ENCODE results near the gene STRBP. TPM values are rescaled to one million over a fixed set of nuclear protein-coding genes. Genes with fewer than 3 reads are reported as not detected.

STRBP gene
- total RNA-seq, 2 donors from 2014 or later: 77.2 to 83.3 TPM

DNA sequence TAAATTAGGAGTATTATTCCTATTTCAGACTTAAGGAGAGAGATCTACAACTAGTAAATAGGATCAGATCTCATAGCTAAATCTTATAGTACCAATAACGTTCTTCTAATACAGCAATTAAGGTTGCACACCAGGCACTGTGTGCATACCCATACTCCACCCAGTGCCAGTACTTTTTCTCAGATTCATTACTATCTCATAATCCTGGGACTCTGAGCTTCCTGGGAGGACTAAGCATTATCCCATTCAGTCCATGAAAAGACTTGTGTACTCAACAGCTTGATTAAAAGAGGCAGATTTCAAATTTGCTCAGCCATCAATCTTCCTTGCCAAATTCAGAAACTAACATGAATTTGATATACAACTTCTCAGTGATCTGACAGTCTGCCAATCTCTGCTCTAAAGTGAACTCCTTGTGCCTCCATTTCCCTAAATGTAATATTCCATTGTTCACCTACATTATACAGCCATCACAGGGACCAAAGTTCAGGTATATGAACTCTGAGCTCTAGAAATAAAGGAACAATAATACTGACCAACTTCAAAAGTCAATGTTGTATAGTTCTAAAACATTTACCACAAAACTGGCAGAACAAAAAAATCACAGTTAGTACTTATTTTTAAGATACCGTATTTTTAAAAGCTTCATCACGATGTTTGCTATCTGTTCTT lies 7.2 kb downstream of the STRBP start:
- Histone ChIP-seq H3K4me3 (ENCODE audit: low read length) (no peak overlapping the region), H3K9ac (ENCODE audit: extremely low read depth, low read length, poor library complexity, severe bottlenecking) (no peak overlapping the region), H3K27me3 (ENCODE audit: control insufficient read depth, insufficient read depth, low read length, poor library complexity, severe bottlenecking) (no peaks in the 10 kb centered on the region), H3K36me3 (ENCODE audit: control insufficient read depth, insufficient read depth, low read length) (no peaks in the 10 kb centered on the region), H3K9me3 (ENCODE audit: control insufficient read depth, low read length) (no peaks in the 10 kb centered on the region), H3K27ac (ENCODE audit: low read depth, low read length) (no peak overlapping the region), H3K4me1 (ENCODE audit: control insufficient read depth, insufficient read depth, low read length) (peaks cover 5% of the 10 kb centered on the region)
- Mint-ChIP-seq H3K9me3 (no peaks in the 10 kb centered on the region), H3K36me3 (ENCODE audit: low read depth) (peaks cover 2% of the 10 kb centered on the region), H3K4me1 (peaks cover 25% of the 10 kb centered on the region), H3K27ac (no peak overlapping the region), H3K4me3 (no peak overlapping the region), H3K27me3 (ENCODE audit: insufficient read depth) (no peaks in the 10 kb centered on the region)
- DNase-seq: no peak
- TF ChIP-seq, protein P1, sequence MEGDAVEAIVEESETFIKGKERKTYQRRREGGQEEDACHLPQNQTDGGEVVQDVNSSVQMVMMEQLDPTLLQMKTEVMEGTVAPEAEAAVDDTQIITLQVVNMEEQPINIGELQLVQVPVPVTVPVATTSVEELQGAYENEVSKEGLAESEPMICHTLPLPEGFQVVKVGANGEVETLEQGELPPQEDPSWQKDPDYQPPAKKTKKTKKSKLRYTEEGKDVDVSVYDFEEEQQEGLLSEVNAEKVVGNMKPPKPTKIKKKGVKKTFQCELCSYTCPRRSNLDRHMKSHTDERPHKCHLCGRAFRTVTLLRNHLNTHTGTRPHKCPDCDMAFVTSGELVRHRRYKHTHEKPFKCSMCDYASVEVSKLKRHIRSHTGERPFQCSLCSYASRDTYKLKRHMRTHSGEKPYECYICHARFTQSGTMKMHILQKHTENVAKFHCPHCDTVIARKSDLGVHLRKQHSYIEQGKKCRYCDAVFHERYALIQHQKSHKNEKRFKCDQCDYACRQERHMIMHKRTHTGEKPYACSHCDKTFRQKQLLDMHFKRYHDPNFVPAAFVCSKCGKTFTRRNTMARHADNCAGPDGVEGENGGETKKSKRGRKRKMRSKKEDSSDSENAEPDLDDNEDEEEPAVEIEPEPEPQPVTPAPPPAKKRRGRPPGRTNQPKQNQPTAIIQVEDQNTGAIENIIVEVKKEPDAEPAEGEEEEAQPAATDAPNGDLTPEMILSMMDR (conservative IDR thresholded peaks at IDR 0.05): no peak
- WGBS, 2 experiments (ENCODE audit: insufficient coverage in 1 of 2, insufficient read length in 1 of 2): 95 to 100% methylated on average over 2 to 3 of the region's 3 CpGs

DNA sequence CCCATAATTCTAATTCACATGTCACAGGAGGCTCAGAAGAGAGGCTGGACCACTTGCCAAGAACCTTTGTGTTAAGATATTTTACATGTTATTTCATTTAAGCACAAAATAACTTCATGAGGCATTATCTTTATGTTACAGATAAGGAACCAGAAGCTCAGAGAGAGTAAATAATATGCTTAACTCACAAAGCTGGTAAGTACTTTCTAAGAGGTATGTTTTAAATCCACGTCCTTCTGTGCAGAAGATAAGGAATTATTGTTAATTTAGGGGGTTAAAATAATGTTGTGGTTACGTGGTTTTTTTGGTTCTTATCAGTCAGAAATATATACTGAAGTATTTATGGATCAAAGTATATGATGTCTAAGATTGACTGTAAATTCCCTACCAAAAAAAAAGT lies 8.0 kb downstream of the STRBP start:
- Mint-ChIP-seq H3K4me1 (peaks cover 19% of the 10 kb centered on the region), H3K9me3 (no peaks in the 10 kb centered on the region), H3K36me3 (ENCODE audit: low read depth) (peaks cover 2% of the 10 kb centered on the region), H3K4me3 (no peak overlapping the region), H3K27me3 (ENCODE audit: insufficient read depth) (no peaks in the 10 kb centered on the region), H3K27ac (no peak overlapping the region)
- WGBS, 2 experiments (ENCODE audit: insufficient coverage in 1 of 2, insufficient read length in 1 of 2): 77 to 86% methylated on average over 1 to 2 of the region's 2 CpGs
- no peak overlapping the region for H3K9ac ChIP-seq (ENCODE audit: extremely low read depth, low read length, poor library complexity, severe bottlenecking)
- TF ChIP-seq, protein P1 (conservative IDR thresholded peaks at IDR 0.05): no peak
- H3K27ac ChIP-seq (ENCODE audit: low read depth, low read length): no peak overlapping the region
- H3K4me1 ChIP-seq (ENCODE audit: control insufficient read depth, insufficient read depth, low read length): peaks cover 5% of the 10 kb centered on the region
- H3K36me3 ChIP-seq (ENCODE audit: control insufficient read depth, insufficient read depth, low read length): no peaks in the 10 kb centered on the region
- no peaks in the 10 kb centered on the region for H3K27me3 ChIP-seq (ENCODE audit: control insufficient read depth, insufficient read depth, low read length, poor library complexity, severe bottlenecking)
- H3K4me3 ChIP-seq (ENCODE audit: low read length): no peak overlapping the region
- H3K9me3 ChIP-seq (ENCODE audit: control insufficient read depth, low read length): no peaks in the 10 kb centered on the region
- no peak for DNase-seq

DNA sequence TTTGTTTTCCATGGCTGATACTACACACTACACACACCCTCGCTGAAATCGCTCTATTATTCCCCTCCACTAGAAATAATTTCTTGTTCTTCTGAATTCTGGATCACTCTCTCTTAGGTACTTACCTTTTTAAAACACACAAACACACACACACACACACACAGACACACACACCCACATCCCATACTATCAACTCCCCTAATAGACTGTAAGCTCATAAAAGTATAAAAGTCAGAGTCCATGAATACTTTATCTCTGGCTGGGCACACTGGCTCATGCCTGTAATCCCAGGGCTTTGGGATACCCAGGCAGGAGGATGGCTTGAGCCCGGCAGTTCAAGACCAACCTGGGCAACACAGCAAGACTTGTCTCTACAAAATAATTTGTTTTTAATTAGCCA lies 11.1 kb downstream of the STRBP start:
- 93 to 96% methylated on average over 3 of the region's 3 CpGs for WGBS, 2 experiments (ENCODE audit: insufficient coverage in 1 of 2, insufficient read length in 1 of 2)
- Mint-ChIP-seq H3K4me3 (no peak overlapping the region), H3K9me3 (no peaks in the 10 kb centered on the region), H3K27me3 (ENCODE audit: insufficient read depth) (no peaks in the 10 kb centered on the region), H3K27ac (no peak overlapping the region), H3K4me1 (peaks cover 16% of the 10 kb centered on the region), H3K36me3 (ENCODE audit: low read depth) (peaks cover 4% of the 10 kb centered on the region)
- H3K4me3 ChIP-seq (ENCODE audit: low read length): no peak overlapping the region
- H3K9ac ChIP-seq (ENCODE audit: extremely low read depth, low read length, poor library complexity, severe bottlenecking): no peak overlapping the region
- H3K27ac ChIP-seq (ENCODE audit: low read depth, low read length): no peak overlapping the region
- H3K27me3 ChIP-seq (ENCODE audit: control insufficient read depth, insufficient read depth, low read length, poor library complexity, severe bottlenecking): no peaks in the 10 kb centered on the region
- TF ChIP-seq, protein P1 (conservative IDR thresholded peaks at IDR 0.05): no peak
- DNase-seq: no peak
- H3K4me1 ChIP-seq (ENCODE audit: control insufficient read depth, insufficient read depth, low read length): peaks cover 5% of the 10 kb centered on the region
- H3K9me3 ChIP-seq (ENCODE audit: control insufficient read depth, low read length): no peaks in the 10 kb centered on the region
- H3K36me3 ChIP-seq (ENCODE audit: control insufficient read depth, insufficient read depth, low read length): no peaks in the 10 kb centered on the region
